HL-60 (cell line): ENCODE measurements around the gene LETM1.

Experiments used
- DNase-seq, 2 experiments: peaks; one replicate each; pipeline ENCODE4 v3.0.0-alpha.2; 2010 to 2020; ENCODE audit warnings: low read depth in 1 of 2, low spot score in 1 of 2
- H3K27ac ChIP-seq: fragments of 250-450 bp; sonication (Bioruptor Pico); replicated peaks from 2 replicates; pipeline ENCODE4 v1.5.1; 2020; ENCODE audit warnings: mild to moderate bottlenecking, moderate library complexity
- H3K27me3 ChIP-seq: fragments of 250-450 bp; sonication (Bioruptor Pico); 2 replicates; pipeline ENCODE4 v1.5.1; 2021; ENCODE audit warnings: mild to moderate bottlenecking, moderate library complexity; ENCODE audit not compliant: insufficient read depth, poor library complexity, severe bottlenecking
- H3K4me3 ChIP-seq: replicated peaks from 2 replicates; pipeline ENCODE4 v1.5.1; 2011; ENCODE audit warnings: mild to moderate bottlenecking, control low read depth, low read length; ENCODE audit not compliant: insufficient read depth
- CTCF ChIP-seq: IDR thresholded peaks from one replicate; pipeline ENCODE4 v1.5.1; 2011; ENCODE audit warnings: low read length, control low read depth, inconsistent platforms; ENCODE audit not compliant: insufficient read depth
- GABPA ChIP-seq: IDR thresholded peaks from 2 replicates; pipeline ENCODE4 v1.6.1; 2012; ENCODE audit warnings: low read depth
- POLR2AphosphoS5 ChIP-seq: IDR thresholded peaks from 2 replicates; pipeline ENCODE4 v1.6.1; 2012; ENCODE audit warnings: low read depth
- REST ChIP-seq: IDR thresholded peaks from 2 replicates; pipeline ENCODE4 v1.6.1; 2012; ENCODE audit warnings: low read depth; ENCODE audit not compliant: insufficient replicate concordance
- SPI1 ChIP-seq: IDR thresholded peaks from 2 replicates; pipeline ENCODE4 v1.6.1; 2012; ENCODE audit warnings: low read depth, mild to moderate bottlenecking, borderline replicate concordance

Gene LETM1

DNA sequence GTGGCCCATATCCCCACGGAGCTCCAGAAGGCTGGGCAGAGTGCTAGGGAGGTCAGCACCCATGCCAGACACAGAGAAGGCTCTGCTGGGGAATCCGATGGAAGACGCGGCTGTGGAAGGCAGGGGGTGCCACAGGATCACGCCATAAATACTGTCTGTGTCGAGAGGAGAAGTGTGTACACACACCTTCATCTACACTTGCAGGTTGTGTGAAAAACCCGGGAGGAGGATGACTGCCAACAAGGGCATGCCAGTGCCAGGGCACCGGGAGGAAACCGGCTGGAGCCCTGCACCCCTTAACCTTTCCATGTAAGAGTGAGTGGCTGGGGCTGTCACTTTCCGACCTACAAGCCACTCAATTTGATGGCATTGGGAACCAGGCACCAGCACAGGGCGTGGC, 31.2 kb downstream of the LETM1 start:
- H3K27me3 ChIP-seq = no peaks in the 10 kb centered on the region
- H3K27ac ChIP-seq = no peak overlapping the region
- no peak overlapping the region for H3K4me3 ChIP-seq
- no peak for DNase-seq
- no peak for TF ChIP-seq GABPA

GRCh38 chr4:1823545-1823932, 32.4 kb downstream of the LETM1 start:
- no peak for DNase-seq
- TF ChIP-seq CTCF (no peak), SPI1 (no peak), REST (no peak), POLR2AphosphoS5 (no peak), GABPA (no peak)
- no peak overlapping the region for H3K4me3 ChIP-seq
- no peak overlapping the region for H3K27ac ChIP-seq
- H3K27me3 ChIP-seq = no peaks in the 10 kb centered on the region

DNA sequence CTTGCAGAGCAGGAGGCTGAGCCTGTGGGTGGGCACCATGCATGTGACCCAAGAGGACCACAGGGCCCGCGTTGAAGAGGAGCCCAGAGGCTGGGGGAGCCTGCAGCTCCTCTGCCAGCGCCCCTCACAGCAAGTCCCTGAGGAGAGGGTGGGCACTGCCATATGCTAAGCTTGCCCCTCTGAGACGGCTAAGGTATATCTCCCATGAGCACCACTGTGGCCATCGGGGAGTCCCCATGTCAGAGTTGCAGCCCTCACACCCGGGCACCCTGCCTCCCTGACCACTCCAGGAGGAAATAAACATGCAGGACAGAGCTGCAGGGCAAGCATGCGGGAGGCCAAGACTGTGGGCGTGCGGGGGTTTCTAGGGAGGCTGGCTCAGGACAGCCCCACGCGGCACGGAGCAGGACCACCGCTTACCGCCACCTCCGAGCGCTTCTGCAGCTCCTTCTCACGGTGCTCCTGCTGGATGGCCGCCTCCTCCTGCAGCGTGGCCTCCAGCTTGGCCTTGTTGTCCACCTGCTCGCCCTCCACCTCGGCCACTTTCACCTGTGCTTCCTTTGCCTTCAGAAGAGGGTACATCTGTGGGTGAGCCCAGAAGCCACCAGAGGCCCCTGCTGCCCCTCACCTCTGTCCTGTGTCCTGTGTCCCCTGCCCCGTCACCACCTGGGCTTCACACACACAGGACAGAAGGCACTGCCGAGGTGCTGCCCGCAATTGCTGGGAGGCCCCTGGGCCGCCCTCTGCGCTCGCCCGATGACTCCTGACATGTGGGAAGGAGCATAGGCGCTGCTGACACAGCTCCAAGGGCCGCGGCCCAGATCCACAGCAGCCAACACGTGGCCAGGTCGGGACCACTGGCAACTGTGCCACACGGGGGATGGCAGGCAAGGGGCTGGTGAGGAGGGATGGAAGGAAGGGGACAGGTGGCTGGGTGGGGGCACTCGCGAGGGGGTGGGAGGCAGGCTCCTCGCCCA, 33.1 kb downstream of the LETM1 start:
- DNase-seq = no peak
- Histone ChIP-seq H3K27ac (no peak overlapping the region), H3K4me3 (no peak overlapping the region), H3K27me3 (no peaks in the 10 kb centered on the region)
- TF ChIP-seq SPI1 (no peak), CTCF (no peak), GABPA (no peak), REST (no peak)

DNA sequence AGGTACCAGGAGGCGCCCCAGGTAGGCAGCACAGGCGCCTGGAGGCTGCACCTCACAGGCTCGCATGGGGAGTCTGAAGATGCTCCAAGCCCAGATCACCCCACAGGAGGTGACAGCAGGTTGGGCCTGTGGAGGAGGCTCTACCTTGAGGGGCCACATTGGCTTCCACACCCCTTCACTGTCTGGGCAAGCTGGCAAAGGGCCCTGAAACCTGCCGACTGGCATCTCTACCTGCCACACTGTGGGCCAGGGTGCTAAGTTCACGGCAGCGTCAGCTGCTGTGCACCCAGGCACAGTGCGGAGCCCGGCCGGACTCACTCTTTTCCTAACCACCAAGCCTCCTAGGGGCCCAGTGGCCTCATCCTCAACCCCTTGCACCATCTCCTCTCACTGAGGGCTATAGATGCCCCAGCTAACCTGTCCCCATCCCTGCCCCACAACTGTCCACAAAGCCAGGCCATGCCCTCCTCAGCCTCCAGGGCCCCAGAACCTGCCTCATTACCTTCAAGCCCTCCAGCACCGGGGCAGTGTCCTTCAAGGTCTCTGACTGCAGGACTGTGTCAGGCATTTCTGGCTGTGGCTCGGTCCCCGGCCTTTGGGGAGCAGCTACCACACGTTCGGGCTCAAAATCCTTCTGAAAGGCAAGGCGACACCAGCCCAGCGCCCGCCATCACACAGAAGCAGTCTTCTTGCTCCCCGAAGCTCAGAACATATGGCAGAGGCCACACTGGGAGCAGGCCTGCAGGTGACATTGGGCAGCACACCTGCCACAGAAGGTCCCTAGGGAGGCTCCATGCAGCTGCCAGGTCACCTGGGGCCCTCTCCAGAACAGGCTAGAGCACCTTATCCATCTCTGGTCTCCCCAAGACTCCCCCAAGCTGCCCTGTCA, 34.0 kb downstream of the LETM1 start:
- H3K27ac ChIP-seq = no peak overlapping the region
- no peak for DNase-seq
- no peak overlapping the region for H3K4me3 ChIP-seq
- no peak for TF ChIP-seq POLR2AphosphoS5
- TF ChIP-seq REST = no peak
- TF ChIP-seq SPI1 = no peak
- no peak for TF ChIP-seq GABPA
- no peak for TF ChIP-seq CTCF
- H3K27me3 ChIP-seq = no peaks in the 10 kb centered on the region
